ENCODE data around the gene COMMD10.
"Not testable (repeated sequence)": the region's sequence is repeated elsewhere in the genome, so short reads cannot be mapped to it uniquely, and the experiment has no call there.

Gene COMMD10

DNA sequence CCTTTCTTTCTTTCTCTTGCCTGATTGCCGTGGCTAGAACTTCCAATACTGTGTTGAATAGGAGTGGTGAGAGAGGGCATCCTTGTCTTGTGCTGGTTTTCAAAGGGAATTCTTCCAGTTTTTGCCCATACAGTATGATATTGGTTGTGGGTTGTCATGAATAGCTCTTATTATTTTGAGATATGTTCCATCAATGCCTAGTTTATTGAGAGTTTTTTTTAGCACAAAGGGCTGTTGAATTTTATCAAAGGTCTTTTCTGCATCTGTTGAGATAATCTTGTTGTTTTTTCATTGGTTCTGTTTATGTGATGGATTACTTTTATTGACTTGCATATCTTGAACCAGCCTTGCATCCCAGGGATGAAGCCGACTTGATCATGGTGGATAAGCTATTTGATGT is 20.1 kb downstream of the COMMD10 start:
- DNase-seq: not testable (repeated sequence)

- no peak for DNase-seq
Measured at GRCh38 chr5:116115163-116115562, 30.3 kb downstream of the COMMD10 start.

GRCh38 chr5:116130471-116130870 is 45.6 kb downstream of the COMMD10 start:
- no peak for DNase-seq

GRCh38 chr5:116130976-116131375 is 46.2 kb downstream of the COMMD10 start:
- DNase-seq: no peak

DNA sequence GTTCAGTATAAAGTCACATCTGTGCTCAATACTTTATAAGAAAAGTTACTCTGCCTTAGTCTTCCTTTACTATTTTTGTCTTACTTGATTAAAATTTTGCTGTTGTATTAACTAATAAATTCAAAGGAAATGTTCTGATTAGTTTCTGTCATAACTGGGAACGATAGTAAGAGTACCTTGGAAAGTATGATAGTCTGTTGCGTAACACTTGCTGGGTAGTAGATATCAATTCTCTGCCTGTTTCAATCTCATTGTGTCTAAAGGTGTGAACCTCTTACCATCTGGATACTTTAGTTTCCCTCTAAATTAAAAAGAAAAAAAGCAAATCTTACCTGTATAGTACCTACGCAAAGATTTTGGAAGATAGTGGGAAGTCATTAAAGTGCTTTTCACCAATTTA is 48.5 kb downstream of the COMMD10 start:
- no peak for DNase-seq

GRCh38 chr5:116135344-116135743 is 50.5 kb downstream of the COMMD10 start:
- no peak for DNase-seq

DNA sequence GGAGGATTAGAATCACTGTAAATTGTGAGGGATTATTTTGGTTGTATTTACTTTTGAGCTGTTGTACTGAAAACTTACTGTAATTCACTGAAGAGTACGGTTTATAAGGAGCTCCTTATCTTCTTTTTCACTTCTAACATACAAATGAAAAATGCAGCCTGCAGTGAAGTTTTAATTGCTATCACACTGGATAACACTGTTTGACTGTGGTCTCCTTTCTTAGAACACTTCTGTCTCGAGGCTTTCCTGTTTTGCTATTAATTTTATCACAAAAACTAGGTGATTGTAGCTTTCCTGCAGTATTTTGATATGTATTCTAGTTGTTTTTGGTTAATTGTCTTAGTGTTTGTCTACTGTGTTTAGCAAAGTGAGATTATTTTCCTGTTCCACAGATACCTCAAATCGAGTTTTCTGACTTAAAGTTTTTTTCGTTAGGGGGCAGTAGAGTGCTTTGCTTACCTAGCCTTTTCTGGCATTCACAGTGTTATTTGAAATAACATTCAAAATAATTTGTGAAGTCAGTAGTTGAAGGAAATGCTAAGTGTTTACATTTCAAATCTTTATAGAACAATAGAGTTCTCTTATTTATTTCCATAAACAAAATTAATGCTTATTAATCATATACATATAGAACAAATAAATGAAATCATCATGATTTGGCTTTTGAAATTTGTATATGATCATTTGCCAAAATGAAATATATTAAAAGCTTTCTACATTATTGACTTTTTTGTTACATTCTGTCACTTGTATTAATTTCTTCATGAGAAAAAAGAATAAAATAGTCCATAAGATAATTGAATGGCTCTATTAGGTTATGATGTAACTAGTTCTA is 52.9 kb downstream of the COMMD10 start:
- DNase-seq: peak in 1 of 2 experiments; percentile 50

- no peak for DNase-seq
Measured at GRCh38 chr5:116142495-116142894, 57.7 kb downstream of the COMMD10 start.

GRCh38 chr5:116144103-116144502 is 59.3 kb downstream of the COMMD10 start:
- no peak for DNase-seq

DNA sequence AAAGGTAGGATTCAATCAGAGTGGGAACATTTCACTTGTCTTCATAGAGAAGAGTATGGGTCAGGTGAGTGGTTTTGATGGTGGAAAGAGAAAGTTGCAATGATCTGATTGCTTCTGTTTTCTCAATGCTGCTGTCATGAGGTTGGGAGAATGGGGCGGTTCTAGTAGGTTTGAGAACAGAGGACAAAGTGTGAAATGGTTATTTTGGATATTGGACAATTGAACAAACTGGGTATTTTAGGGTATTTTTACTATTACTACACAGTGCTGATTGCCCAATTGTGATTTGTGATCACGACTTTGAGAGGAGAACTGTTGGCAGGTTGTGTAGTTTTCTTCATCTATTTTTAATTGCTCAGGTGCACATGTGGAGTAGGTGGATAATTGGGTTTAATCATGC is 60.2 kb downstream of the COMMD10 start:
- DNase-seq: no peak

GRCh38 chr5:116145416-116145815 is 60.6 kb downstream of the COMMD10 start:
- DNase-seq: no peak

GRCh38 chr5:116152169-116152568 is 67.3 kb downstream of the COMMD10 start:
- DNase-seq: no peak

DNA sequence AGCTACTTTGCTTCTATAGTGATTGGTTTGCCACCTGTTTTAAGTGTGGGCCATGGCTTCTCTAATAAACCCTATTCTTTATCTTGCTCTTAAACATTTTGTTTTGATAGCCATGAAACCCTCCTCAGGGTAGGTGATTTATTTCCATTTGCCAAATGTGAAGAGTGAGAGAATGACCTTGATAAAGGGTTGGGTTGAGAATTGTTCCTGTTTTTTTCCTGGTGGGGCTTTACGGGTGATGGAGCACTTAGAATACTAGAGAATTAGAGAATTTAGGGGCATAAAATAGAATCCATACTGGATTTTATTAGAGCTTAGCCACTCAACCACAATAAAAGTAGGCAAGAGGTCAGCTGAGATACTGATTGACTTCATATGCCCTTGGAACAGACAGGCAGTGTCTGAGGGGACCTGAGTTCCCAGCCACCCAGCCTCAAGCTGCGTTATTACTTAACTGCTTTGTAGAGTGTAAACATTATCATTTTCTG is 68.9 kb downstream of the COMMD10 start:
- DNase-seq: no peak

DNA sequence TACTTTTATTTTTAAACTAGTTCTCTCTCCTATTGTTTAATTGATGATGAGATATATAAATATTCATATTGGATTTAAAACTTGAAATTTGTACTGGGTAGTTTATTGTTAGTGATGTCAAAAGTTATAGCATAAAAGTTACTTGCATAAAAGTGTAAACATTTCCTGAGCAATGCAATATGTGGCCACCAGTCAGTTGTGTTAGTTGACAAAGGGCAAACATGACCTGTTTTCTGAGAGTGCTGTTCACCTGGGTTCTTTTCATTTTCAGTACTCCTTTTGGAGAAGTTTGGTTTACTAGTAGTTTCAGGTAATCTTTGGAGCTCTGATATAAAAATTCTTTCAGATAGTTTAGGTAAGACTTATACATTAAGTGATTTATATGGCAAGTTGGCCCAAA is 69.4 kb downstream of the COMMD10 start:
- no peak for DNase-seq

DNA sequence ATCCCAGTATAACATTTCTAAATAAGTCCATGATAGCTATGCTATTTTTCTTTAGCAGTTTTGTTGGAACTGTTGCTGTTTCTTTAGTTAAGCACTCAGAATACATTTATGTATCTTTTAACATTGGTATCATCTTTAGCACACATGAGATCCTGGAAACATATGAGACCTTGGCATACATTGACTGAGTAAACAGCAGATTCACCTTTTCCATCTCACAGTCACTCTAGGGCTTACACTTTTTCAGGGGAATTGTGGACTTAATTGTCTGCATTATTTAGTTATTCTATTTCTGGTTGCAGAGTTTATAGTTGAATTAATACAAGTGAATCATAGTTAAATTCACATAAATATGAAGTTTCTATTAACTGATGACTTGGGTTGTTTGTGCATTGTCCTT is 70.1 kb downstream of the COMMD10 start:
- DNase-seq: no peak

DNA sequence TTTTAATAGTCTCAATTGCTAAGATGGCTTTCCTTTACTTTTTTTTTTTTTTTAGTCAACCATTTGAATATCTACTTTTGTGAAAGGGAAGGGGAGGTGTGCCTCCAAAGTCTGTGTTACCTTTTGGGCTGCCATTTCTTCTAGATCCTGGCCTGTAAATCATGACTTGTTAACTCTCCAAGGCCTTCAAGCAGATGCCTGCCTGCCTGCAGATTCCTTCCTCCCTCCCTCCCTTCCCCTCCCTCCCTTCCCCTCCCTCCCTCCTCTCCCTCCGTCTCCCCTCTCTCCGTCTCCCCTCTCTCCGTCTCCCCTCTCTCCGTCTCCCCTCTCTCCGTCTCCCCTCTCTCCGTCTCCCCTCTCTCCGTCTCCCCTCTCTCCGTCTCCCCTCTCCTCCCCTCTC is 73.1 kb downstream of the COMMD10 start:
- DNase-seq: no peak

DNA sequence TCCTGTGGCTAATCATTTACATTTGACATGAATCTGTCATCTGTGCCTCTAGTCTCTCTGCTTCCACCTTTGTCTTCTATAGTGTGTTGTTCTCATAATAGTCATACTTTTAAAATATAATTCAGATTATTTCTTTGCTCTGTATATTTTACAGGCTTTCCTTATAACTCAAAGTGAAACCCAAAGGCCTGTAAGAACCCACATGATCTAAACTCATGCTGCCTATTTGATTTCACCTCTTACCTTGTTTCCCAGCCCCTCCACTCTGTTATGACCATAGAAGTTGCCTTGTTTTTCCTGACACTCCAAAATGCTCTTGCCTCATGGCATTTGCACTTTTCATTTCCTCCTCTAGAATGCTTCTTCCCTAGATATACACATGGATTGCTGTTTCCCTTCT is 74.2 kb downstream of the COMMD10 start:
- no peak for DNase-seq

- DNase-seq: no peak
Measured at GRCh38 chr5:116174111-116174510, 89.3 kb downstream of the COMMD10 start.

DNA sequence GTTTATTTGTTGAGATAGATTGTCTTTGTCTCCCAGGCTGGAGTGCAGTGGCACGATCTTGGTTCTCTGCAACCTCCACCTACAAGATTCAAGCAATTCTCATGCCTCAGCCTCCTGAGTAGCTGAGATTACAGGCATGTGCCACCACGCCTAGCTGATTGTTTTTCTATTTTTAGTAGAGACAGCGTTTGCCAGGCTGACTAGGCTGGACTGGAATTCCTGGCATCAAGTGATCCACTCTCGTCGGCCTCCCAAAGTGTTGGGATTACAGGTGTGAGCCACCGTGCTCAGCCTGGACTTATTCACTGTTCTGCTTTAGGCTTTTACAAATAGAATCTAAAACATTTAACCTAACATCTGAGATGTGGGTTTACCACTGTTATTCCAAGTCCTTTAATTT is 91.3 kb downstream of the COMMD10 start:
- DNase-seq: no peak

GRCh38 chr5:116178925-116179324 is 94.1 kb downstream of the COMMD10 start:
- DNase-seq: no peak

DNA sequence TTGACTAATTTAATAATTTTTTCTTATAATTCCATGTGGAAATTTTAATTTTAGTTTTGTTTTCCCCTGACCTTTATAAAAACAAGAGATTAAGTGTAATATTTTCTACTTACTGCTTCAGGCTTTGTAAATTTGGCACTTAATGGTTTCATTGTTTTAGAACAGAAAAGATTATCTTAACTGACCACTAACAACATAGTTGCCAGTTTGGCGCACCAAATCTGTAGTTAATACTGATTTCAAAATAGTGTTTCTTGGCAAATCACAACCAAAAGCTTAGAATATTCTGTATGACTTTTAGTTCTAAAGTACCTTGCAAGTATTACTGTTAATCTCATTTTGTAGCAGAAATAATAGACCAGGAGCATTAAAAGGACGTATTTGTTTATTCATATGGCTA is 124.3 kb downstream of the COMMD10 start:
- DNase-seq: no peak

DNA sequence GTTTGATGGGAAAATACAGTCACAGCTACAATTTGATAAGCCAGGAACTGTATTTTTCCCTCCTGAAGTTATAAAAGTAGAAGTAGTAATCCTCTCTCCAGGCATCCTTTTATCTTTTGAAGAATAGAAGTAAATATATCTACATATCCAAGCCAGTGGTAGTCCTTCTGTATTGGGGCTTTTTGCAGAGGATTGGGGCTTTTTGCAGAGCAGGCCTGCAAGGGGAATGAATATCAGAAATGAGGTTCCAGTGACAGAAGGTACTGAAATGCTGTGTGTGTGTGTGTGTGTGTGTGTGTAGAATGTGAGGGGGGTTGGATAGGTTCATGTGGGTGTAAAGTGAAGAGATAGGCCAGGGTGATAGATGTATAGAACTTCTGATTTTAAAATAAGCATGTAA is 127.4 kb downstream of the COMMD10 start:
- no peak for DNase-seq

DNA sequence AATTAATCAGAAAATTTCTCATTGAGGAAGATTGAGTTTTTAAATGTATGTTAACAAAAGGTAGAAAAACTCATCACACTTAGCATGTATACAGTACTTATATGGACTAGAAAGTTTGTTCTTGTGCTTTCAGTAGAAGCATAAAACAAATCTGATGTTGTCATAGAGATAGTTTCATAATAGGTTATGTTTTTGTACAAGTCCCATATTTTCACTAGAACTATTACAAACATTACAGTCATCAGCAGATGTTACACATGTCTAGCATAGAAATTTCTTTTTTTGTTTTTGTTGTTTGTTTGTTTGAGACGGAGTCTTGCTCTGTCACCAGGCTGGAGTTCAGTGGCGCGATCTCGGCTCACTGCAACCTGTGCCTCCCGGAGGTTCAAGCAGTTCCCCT is 131.4 kb downstream of the COMMD10 start:
- DNase-seq: no peak

DNA sequence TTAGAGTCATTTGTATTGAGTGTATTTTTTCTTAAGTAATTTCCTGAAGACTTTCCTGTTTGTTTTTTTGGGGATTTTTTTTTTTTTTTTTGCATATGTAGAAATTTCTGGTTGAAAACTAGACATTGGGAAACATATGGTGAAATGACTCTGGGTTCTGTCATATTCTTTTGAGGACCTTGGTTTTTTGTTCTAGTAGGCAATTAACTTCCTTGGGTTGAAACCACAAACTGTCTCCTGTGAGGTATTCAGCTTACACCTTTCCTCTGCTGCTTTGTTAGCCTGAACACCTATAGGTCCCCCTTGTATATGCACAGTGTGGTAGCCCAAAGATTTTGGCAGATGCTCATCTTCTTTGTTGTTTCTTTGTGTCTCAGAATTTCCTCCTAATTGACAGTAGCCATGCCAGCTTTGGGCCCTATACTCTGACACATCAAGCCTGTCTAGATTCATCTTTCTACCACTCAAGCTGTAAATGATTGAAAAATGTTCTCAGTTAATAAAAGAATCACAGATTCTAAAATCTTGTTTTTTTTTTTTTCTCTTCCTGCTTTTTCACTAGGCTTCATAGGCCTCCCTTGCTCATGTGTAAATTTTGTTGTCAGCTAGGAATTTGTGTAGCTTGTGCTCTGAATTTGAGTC is 140.6 kb downstream of the COMMD10 start:
- no peak for DNase-seq

Data from cerebellar nuclear complex (tissue), 1 donor.